Measurements from ENCODE around the gene EIPR1. TPM values are rescaled to one million over a fixed set of nuclear protein-coding genes. Genes with fewer than 3 reads are reported as not detected.

The EIPR1 gene
- total RNA-seq, 1 experiment from 2014 or later, result 27.8 TPM

DNA sequence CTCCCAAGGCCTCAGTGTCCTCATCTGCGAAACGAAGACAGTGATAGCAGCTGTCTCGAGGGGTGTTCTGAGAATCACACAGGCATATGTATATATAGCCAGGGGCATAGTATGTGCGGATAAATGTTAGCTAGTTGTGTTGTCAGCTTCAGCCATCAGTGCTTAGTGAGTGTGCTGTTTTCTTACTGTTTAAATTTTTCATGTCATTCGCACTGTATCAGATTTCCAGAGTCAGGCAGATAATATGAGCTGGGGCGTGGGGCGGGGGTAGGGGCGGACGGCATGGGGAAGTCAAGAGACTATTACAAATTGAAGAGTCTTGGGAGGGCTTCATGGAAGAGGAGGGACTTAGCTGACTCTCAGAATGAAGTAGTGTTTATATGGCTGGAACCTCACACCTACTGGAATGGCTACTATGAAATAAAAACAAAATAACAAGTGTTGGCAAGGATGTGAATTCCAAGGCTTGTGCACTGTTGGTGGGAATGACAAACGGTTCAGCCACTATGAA is 8.9 kb upstream of the EIPR1 start:
- DNase-seq, result no peak
- Mint-ChIP-seq H3K4me1 (no peaks in the 10 kb centered on the region; a peak in 1 of 4 replicates), H3K4me3 (no peak overlapping the region), H3K27me3 (ENCODE audit: low read depth) (no peaks in the 10 kb centered on the region), H3K9me3 (no peaks in the 10 kb centered on the region), H3K36me3 (ENCODE audit: insufficient read depth in 1 of 3, low read depth in 3 of 3) (peaks cover 14 to 42% (median 36%) of the 10 kb centered on the region in 3 experiments; a peak in 6 of 7 replicates), H3K27ac (no peak overlapping the region)
- no peak overlapping the region for H4K91ac ChIP-seq (ENCODE audit: insufficient read length, low read depth, low read length)
- H4K20me1 ChIP-seq (ENCODE audit: control insufficient read depth, insufficient read depth, insufficient read length), result no peaks in the 10 kb centered on the region
- no peak overlapping the region for H3K27ac ChIP-seq (ENCODE audit: insufficient read length, low read depth, low read length)
- H2BK20ac ChIP-seq (ENCODE audit: low read depth, low read length, poor library complexity, severe bottlenecking), result no peak overlapping the region
- TF ChIP-seq, protein P1, sequence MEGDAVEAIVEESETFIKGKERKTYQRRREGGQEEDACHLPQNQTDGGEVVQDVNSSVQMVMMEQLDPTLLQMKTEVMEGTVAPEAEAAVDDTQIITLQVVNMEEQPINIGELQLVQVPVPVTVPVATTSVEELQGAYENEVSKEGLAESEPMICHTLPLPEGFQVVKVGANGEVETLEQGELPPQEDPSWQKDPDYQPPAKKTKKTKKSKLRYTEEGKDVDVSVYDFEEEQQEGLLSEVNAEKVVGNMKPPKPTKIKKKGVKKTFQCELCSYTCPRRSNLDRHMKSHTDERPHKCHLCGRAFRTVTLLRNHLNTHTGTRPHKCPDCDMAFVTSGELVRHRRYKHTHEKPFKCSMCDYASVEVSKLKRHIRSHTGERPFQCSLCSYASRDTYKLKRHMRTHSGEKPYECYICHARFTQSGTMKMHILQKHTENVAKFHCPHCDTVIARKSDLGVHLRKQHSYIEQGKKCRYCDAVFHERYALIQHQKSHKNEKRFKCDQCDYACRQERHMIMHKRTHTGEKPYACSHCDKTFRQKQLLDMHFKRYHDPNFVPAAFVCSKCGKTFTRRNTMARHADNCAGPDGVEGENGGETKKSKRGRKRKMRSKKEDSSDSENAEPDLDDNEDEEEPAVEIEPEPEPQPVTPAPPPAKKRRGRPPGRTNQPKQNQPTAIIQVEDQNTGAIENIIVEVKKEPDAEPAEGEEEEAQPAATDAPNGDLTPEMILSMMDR (conservative IDR thresholded peaks at IDR 0.05), result no peak
- H3K56ac ChIP-seq (ENCODE audit: insufficient read length, low read depth, low read length), result no peak overlapping the region
- H3K79me1 ChIP-seq (ENCODE audit: insufficient read depth, low read depth, low read length, poor library complexity, severe bottlenecking), result peaks cover 2% of the 10 kb centered on the region
- H3K27me3 ChIP-seq (ENCODE audit: insufficient read depth, low read length), result no peaks in the 10 kb centered on the region
- no peaks in the 10 kb centered on the region; the same call in 1 of the 2 replicates for H3K79me2 ChIP-seq (ENCODE audit: insufficient read depth, low read length)
- no peak overlapping the region for H3T11ph ChIP-seq (ENCODE audit: low read length)
- H3K14ac ChIP-seq (ENCODE audit: insufficient read depth, low read length), result no peak overlapping the region
- H3K23me2 ChIP-seq (ENCODE audit: insufficient read length, low read depth, low read length, poor library complexity, severe bottlenecking), result no peaks in the 10 kb centered on the region
- H3K4me2 ChIP-seq (ENCODE audit: insufficient read depth, insufficient read length, low read length), result no peak overlapping the region
- H3K4me1 ChIP-seq (ENCODE audit: insufficient read depth, low read length), result no peaks in the 10 kb centered on the region
- no peak overlapping the region for H3K9ac ChIP-seq (ENCODE audit: extremely low read depth, insufficient read length, low read length)
- no peak overlapping the region for H2BK120ac ChIP-seq (ENCODE audit: low read depth, low read length, poor library complexity, severe bottlenecking)
- no peak overlapping the region for H2BK12ac ChIP-seq (ENCODE audit: insufficient read length, low read depth, low read length)
- no peak overlapping the region for H4K8ac ChIP-seq (replicated peaks; ENCODE audit: insufficient read length, low read depth, low read length)
- H4K5ac ChIP-seq (ENCODE audit: insufficient read length, low read depth, low read length), result no peak overlapping the region
- no peak overlapping the region for H3K4ac ChIP-seq (ENCODE audit: low read depth, low read length)
- H3K18ac ChIP-seq (ENCODE audit: insufficient read length, low read depth, low read length), result no peak overlapping the region
- H3K23ac ChIP-seq (ENCODE audit: insufficient read length, low read depth, low read length), result no peak overlapping the region
- no peak overlapping the region for H2AK5ac ChIP-seq (ENCODE audit: insufficient read length, low read length)
- no peak overlapping the region for H2BK5ac ChIP-seq (ENCODE audit: insufficient read length, low read length)
- no peak overlapping the region for H2AFZ ChIP-seq (ENCODE audit: low read length)
- H2BK15ac ChIP-seq (ENCODE audit: low read depth, low read length), result no peak overlapping the region
- no CpG with 5 or more reads among the region's 10 CpGs for WGBS (ENCODE audit: extremely low coverage, insufficient read length, low lambda C conversion rate)
- H3K9me3 ChIP-seq (ENCODE audit: control insufficient read depth, low read depth, low read length), result no peaks in the 10 kb centered on the region
